WTC11 (cell line): ENCODE measurements around the gene PUM1. TPM values are rescaled to one million over a fixed set of nuclear protein-coding genes. Genes with fewer than 3 reads are reported as not detected.

ENCODE experiments used
- ATAC-seq: fragments of 200-7000 bp; cut with Tn5 transposase; 2 replicates; pipeline ENCODE4 v1.10.0; 2021; ENCODE audit warnings: mild to moderate bottlenecking, moderate library complexity
- CTCF ChIA-PET: fragments of 300-600 bp; sonication (Branson Sonifier 250); formaldehyde crosslinking; loops from one replicate; lab custom pipeline; 2021; ENCODE audit warnings: antibody characterized with exemption; lab: Charles Lee
- POLR2A ChIA-PET: fragments of 350-600 bp; sonication (Branson Sonifier 250); formaldehyde crosslinking; loops from one replicate; lab custom pipeline; 2021; ENCODE audit warnings: antibody characterized with exemption; lab: Charles Lee
- DNase-seq: peaks from one replicate; pipeline ENCODE4 v3.0.0; 2021; ENCODE audit warnings: low spot score
- H3K27ac Mint-ChIP-seq: 2 replicates; pipeline ENCODE4 v1.8.0; 2021; ENCODE audit warnings: mixed read lengths
- H3K27me3 Mint-ChIP-seq: 2 replicates; pipeline ENCODE4 v1.8.0; 2021; ENCODE audit warnings: low read depth, mild to moderate bottlenecking, moderate library complexity, mixed read lengths
- H3K36me3 Mint-ChIP-seq: 2 replicates; pipeline ENCODE4 v1.8.0; 2021; ENCODE audit warnings: mixed read lengths
- H3K4me1 Mint-ChIP-seq: 2 replicates; pipeline ENCODE4 v1.8.0; 2022; ENCODE audit warnings: mixed read lengths
- H3K4me3 Mint-ChIP-seq: 2 replicates; pipeline ENCODE4 v1.8.0; 2021; ENCODE audit warnings: mild to moderate bottlenecking, moderate library complexity, mixed read lengths
- H3K9me3 Mint-ChIP-seq: 2 replicates; pipeline ENCODE4 v1.8.0; 2021; ENCODE audit warnings: mixed read lengths
- IRF2 ChIP-seq: sonication (generic); formaldehyde crosslinking; IDR thresholded peaks from 2 replicates; pipeline ENCODE4 v1.8.0; 2022; ENCODE audit warnings: low read depth, missing genetic modification reagents, borderline replicate concordance
- TP53 ChIP-seq: sonication (generic); formaldehyde crosslinking; IDR thresholded peaks from 2 replicates; pipeline ENCODE4 v1.8.1; 2023; ENCODE audit warnings: mild to moderate bottlenecking, missing genetic modification reagents
- total RNA-seq: library from RNA; stranded (reverse); gene quantifications from 3 replicates; pipeline ENCODE4 v1.2.3, GENCODE V29; 2021
- TF ChIP-seq, protein P1 (sequence below): fragments of 250-450 bp; sonication (Bioruptor Pico); IDR thresholded peaks from 2 replicates; pipeline ENCODE4 v1.9.0; 2021; ENCODE audit warnings: mild to moderate bottlenecking, borderline replicate concordance
- TF ChIP-seq, protein P2 (sequence below): sonication (generic); formaldehyde crosslinking; IDR thresholded peaks from 2 replicates; pipeline ENCODE4 v1.8.1; 2023; ENCODE audit warnings: mild to moderate bottlenecking, missing genetic modification reagents, borderline replicate concordance
- TF ChIP-seq, protein P3 (sequence below): sonication (generic); formaldehyde crosslinking; IDR thresholded peaks from 2 replicates; pipeline ENCODE4 v1.8.1; 2023; ENCODE audit warnings: mild to moderate bottlenecking, moderate library complexity, missing genetic modification reagents

Gene PUM1
- total RNA-seq, 1 experiment from 2014 or later: 147 TPM

DNA sequence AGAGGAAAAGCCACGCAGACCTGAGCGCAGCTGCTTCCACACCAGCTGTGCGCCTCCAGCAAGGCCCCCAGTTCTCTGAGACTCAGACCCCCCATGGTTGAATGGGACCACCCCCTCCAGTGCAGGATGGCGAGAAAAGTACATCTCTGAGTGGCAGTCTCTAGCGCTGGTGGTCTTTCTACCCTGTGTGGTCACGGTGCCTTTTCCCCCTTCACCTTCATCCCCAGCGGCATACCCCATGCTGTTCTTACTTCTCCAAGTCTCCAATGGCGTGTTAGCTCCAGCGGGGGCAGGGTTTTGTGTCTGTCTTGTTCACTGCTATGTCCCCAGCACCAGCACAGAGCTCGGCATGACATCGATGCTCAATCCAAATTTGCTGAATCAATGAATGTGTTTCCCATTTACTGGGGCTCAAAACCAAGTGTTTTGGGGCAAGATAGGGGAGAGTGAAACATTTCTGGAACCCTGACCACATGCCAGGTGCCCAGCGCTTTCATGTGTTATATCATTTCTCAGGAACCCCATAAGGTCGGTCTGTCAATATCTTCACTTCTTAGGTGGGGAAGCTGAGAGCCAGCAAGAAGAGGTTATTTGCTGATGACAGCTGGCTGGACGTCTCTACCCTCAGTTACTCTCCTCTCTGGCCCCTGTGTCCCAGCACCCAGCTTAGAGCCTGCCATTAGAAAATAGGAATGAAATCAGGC lies 156.0 kb downstream of the PUM1 start (continued):
- TF ChIP-seq, protein P1, sequence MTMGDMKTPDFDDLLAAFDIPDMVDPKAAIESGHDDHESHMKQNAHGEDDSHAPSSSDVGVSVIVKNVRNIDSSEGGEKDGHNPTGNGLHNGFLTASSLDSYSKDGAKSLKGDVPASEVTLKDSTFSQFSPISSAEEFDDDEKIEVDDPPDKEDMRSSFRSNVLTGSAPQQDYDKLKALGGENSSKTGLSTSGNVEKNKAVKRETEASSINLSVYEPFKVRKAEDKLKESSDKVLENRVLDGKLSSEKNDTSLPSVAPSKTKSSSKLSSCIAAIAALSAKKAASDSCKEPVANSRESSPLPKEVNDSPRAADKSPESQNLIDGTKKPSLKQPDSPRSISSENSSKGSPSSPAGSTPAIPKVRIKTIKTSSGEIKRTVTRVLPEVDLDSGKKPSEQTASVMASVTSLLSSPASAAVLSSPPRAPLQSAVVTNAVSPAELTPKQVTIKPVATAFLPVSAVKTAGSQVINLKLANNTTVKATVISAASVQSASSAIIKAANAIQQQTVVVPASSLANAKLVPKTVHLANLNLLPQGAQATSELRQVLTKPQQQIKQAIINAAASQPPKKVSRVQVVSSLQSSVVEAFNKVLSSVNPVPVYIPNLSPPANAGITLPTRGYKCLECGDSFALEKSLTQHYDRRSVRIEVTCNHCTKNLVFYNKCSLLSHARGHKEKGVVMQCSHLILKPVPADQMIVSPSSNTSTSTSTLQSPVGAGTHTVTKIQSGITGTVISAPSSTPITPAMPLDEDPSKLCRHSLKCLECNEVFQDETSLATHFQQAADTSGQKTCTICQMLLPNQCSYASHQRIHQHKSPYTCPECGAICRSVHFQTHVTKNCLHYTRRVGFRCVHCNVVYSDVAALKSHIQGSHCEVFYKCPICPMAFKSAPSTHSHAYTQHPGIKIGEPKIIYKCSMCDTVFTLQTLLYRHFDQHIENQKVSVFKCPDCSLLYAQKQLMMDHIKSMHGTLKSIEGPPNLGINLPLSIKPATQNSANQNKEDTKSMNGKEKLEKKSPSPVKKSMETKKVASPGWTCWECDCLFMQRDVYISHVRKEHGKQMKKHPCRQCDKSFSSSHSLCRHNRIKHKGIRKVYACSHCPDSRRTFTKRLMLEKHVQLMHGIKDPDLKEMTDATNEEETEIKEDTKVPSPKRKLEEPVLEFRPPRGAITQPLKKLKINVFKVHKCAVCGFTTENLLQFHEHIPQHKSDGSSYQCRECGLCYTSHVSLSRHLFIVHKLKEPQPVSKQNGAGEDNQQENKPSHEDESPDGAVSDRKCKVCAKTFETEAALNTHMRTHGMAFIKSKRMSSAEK (CRISPR knock-in tag): no peak
- TF ChIP-seq, all 79 proteins: peak for 0

DNA sequence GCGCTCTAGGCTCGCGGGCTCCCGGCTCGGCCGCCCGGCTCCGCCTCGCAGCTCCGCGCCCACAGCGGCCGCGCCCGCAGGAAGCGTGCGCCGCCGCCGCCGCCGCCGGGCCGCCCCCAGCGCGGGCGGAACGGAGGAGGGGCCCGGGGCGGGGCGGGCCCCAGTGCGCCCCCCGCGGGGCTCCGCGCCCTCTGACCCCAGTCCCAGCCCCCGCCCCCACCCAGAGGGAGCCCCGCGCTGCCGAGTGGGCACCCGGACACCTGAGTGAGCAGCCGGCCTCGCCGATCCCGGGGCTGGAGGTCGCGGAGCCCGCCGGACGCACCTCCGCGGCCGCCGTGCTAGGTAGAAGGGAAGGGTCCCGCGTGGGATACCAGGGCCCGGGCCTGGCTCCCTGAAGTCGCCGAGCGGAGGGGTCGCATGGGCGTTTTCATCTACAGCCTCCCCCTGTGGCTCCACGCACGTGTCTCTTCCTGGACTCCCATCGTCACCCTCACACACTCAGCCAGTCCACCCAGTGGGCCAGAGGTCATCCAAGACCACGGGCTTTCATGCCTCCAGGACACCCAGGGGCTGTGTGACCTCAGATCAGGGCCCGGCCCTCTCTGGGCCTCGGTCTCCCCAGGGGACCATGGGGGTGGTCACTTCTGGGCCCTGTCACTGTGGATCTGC lies 156.7 kb downstream of the PUM1 start, which contains the start of gene SDC3:
Gene SDC3, minus strand, starts transcription at position 63 of the 669 bp plus-strand sequence. CDS start 172 bp downstream, outside the sequence.
- POLR2A ChIA-PET: interaction anchor here (0.6 kb wide), 1 partner anchor 12 kb away, joined by 3 read pairs; no protein-coding TSS in a partner anchor
- Mint-ChIP-seq H3K27me3 (peaks cover 17% of the 10 kb centered on the region), H3K4me1 (peaks cover 50% of the 10 kb centered on the region), H3K36me3 (no peaks in the 10 kb centered on the region), H3K27ac (no peak within 1 kb of the TSS), H3K4me3 (peak within 1 kb of the TSS; percentile 89), H3K9me3 (no peaks in the 10 kb centered on the region)
- DNase-seq (no peak), ATAC-seq (peak; percentile 36)
- TF ChIP-seq, protein P2, sequence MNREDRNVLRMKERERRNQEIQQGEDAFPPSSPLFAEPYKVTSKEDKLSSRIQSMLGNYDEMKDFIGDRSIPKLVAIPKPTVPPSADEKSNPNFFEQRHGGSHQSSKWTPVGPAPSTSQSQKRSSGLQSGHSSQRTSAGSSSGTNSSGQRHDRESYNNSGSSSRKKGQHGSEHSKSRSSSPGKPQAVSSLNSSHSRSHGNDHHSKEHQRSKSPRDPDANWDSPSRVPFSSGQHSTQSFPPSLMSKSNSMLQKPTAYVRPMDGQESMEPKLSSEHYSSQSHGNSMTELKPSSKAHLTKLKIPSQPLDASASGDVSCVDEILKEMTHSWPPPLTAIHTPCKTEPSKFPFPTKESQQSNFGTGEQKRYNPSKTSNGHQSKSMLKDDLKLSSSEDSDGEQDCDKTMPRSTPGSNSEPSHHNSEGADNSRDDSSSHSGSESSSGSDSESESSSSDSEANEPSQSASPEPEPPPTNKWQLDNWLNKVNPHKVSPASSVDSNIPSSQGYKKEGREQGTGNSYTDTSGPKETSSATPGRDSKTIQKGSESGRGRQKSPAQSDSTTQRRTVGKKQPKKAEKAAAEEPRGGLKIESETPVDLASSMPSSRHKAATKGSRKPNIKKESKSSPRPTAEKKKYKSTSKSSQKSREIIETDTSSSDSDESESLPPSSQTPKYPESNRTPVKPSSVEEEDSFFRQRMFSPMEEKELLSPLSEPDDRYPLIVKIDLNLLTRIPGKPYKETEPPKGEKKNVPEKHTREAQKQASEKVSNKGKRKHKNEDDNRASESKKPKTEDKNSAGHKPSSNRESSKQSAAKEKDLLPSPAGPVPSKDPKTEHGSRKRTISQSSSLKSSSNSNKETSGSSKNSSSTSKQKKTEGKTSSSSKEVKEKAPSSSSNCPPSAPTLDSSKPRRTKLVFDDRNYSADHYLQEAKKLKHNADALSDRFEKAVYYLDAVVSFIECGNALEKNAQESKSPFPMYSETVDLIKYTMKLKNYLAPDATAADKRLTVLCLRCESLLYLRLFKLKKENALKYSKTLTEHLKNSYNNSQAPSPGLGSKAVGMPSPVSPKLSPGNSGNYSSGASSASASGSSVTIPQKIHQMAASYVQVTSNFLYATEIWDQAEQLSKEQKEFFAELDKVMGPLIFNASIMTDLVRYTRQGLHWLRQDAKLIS (CRISPR knock-in tag): no peak
- no peak for TF ChIP-seq TP53
- TF ChIP-seq, protein P3, sequence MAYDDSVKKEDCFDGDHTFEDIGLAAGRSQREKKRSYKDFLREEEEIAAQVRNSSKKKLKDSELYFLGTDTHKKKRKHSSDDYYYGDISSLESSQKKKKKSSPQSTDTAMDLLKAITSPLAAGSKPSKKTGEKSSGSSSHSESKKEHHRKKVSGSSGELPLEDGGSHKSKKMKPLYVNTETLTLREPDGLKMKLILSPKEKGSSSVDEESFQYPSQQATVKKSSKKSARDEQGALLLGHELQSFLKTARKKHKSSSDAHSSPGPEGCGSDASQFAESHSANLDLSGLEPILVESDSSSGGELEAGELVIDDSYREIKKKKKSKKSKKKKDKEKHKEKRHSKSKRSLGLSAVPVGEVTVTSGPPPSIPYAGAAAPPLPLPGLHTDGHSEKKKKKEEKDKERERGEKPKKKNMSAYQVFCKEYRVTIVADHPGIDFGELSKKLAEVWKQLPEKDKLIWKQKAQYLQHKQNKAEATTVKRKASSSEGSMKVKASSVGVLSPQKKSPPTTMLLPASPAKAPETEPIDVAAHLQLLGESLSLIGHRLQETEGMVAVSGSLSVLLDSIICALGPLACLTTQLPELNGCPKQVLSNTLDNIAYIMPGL (CRISPR knock-in tag): peak; percentile 18; the same call in 1 of the 2 replicates
- CTCF ChIA-PET: interaction anchor here (1.0 to 17.8 kb wide), 11 partner anchors 10 to 189 kb away, joined by 3 to 606 read pairs (median 23); no protein-coding TSS in a partner anchor

DNA sequence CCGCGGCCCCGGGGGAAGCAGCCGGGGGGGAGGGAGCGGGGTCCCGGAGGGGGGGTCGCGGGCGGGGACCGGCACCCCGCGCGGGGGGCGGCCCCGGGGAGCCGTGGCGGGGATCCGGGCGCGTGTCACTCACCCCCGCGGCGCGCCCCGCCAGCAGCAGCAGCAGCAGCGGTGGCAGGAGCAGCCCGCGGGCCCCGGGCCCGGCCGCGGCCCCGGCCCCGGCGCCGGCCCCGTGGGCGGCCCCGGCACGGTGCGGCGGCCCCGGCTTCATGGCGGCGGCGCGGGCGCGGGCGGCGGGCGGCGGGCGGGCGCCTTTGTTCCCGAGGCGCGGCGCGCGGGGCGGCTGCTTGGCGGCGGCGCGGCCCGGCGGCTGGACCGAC lies 157.2 kb downstream of the PUM1 start:
- no peak overlapping the region for H3K27ac Mint-ChIP-seq
- POLR2A ChIA-PET: interaction anchor here (0.6 kb wide), 1 partner anchor 13 kb away, joined by 3 read pairs; no protein-coding TSS in a partner anchor
- peaks cover 52% of the 10 kb centered on the region for H3K4me1 Mint-ChIP-seq
- no peaks in the 10 kb centered on the region for H3K9me3 Mint-ChIP-seq
- H3K36me3 Mint-ChIP-seq: no peaks in the 10 kb centered on the region
- DNase-seq (no peak), ATAC-seq (no peak)
- CTCF ChIA-PET: interaction anchor here (1.9 to 17.8 kb wide), 3 partner anchors 31 to 123 kb away, joined by 8 to 606 read pairs (median 134); no protein-coding TSS in a partner anchor
- no peak for TF ChIP-seq IRF2 (CRISPR knock-in tag)
- H3K27me3 Mint-ChIP-seq: peaks cover 17% of the 10 kb centered on the region
- H3K4me3 Mint-ChIP-seq: no peak overlapping the region
